ENCODE data around the gene SH3BP4. TPM values are rescaled to one million over a fixed set of nuclear protein-coding genes. Genes with fewer than 3 reads are reported as not detected.

SH3BP4 gene
- total RNA-seq, 4 donors from 2014 or later, result 16.5 to 32.8 (median 26.4) TPM

- Histone ChIP-seq H3K27ac (peak overlapping the region in 1 of 4 donors; percentile 50), H3K27me3 (no peaks in the 10 kb centered on the region), H3K4me1 (peaks cover 0 to 17% (median 8%) of the 10 kb centered on the region in 4 donors), H3K9me3 (no peaks in the 10 kb centered on the region), H3K36me3 (peaks cover 0 to 7% (median 0%) of the 10 kb centered on the region in 3 donors), H3K4me3 (no peak overlapping the region)
- no peak for TF ChIP-seq CTCF (IDR thresholded peaks at IDR 0.05)
- TF ChIP-seq POLR2A (IDR thresholded peaks at IDR 0.05), result no peak
- DNase-seq, result peak in 1 of 3 donors; percentile 55
Observed at GRCh38 chr2:235049069-235049468, 97.3 kb downstream of the SH3BP4 start.

- H3K27me3 ChIP-seq, result no peaks in the 10 kb centered on the region
- no peak for TF ChIP-seq CTCF (IDR thresholded peaks at IDR 0.05)
- no peak overlapping the region for H3K4me3 ChIP-seq
- no peak overlapping the region for H3K27ac ChIP-seq
- no peaks in the 10 kb centered on the region for H3K9me3 ChIP-seq
- peaks cover 0 to 17% (median 7%) of the 10 kb centered on the region in 4 donors for H3K4me1 ChIP-seq
- H3K36me3 ChIP-seq, result peaks cover 0 to 13% (median 0%) of the 10 kb centered on the region in 3 donors
- DNase-seq, result peak in 1 of 3 donors; percentile 30
Observed at GRCh38 chr2:235049719-235050118, 97.9 kb downstream of the SH3BP4 start.

GRCh38 chr2:235050980-235051351 is 99.1 kb downstream of the SH3BP4 start:
- peaks cover 0 to 14% (median 0%) of the 10 kb centered on the region in 3 donors for H3K36me3 ChIP-seq
- no peaks in the 10 kb centered on the region for H3K27me3 ChIP-seq
- H3K4me1 ChIP-seq, result peaks cover 0 to 17% (median 5%) of the 10 kb centered on the region in 4 donors
- DNase-seq, result peak; percentile 31 to 93 (median 86)
- H3K4me3 ChIP-seq, result no peak overlapping the region
- no peaks in the 10 kb centered on the region for H3K9me3 ChIP-seq
- no peak for TF ChIP-seq POLR2A (IDR thresholded peaks at IDR 0.05)
- peak in 3 of 6 experiments; percentile 43 to 61 (median 55) for TF ChIP-seq CTCF (IDR thresholded peaks at IDR 0.05)
- H3K27ac ChIP-seq, result peak overlapping the region in 2 of 4 donors; percentile 7 to 20

- no peaks in the 10 kb centered on the region for H3K9me3 ChIP-seq
- no peak overlapping the region for H3K4me3 ChIP-seq
- no peaks in the 10 kb centered on the region for H3K27me3 ChIP-seq
- H3K36me3 ChIP-seq, result peaks cover 0 to 14% (median 0%) of the 10 kb centered on the region in 3 donors
- peak in 1 of 3 donors; percentile 27 for DNase-seq
- TF ChIP-seq CTCF (IDR thresholded peaks at IDR 0.05), result no peak
- TF ChIP-seq POLR2A (IDR thresholded peaks at IDR 0.05), result no peak
- peak overlapping the region in 2 of 4 donors; percentile 7 to 20 for H3K27ac ChIP-seq
- peaks cover 0 to 17% (median 5%) of the 10 kb centered on the region in 4 donors for H3K4me1 ChIP-seq
Observed at GRCh38 chr2:235051436-235052260, 99.8 kb downstream of the SH3BP4 start.

- Histone ChIP-seq H3K4me3 (no peak overlapping the region), H3K9me3 (no peaks in the 10 kb centered on the region), H3K4me1 (peaks cover 0 to 17% (median 4%) of the 10 kb centered on the region in 4 donors), H3K27me3 (no peaks in the 10 kb centered on the region), H3K36me3 (peaks cover 0 to 14% (median 0%) of the 10 kb centered on the region in 3 donors), H3K27ac (no peak overlapping the region)
- DNase-seq, result peak in 1 of 3 donors; percentile 41
- TF ChIP-seq POLR2A (IDR thresholded peaks at IDR 0.05) (no peak), CTCF (IDR thresholded peaks at IDR 0.05) (no peak)
Observed at GRCh38 chr2:235052514-235053354, 100.9 kb downstream of the SH3BP4 start.

Measured in Peyer's patch (tissue), 4 donors.